A673 (cell line): Measurements from ENCODE around the gene KIF4A. TPM values are rescaled to one million over a fixed set of nuclear protein-coding genes. Genes with fewer than 3 reads are reported as not detected.
A peak's percentile ranks its signal among the peaks of the same experiment; 100 is the strongest.

ENCODE experiments used
- BruUV-seq: library from RNA; stranded (reverse); fragments of 400-500 nt; replicated peaks from 2 replicates; lab custom pipeline; 2021; lab: Mats Ljungman, UMichigan
- CTCF ChIA-PET: fragments of 300-600 bp; sonication (Branson Sonifier 250); formaldehyde crosslinking; loops from one replicate; lab custom pipeline; 2022; ENCODE audit warnings: antibody characterized with exemption; lab: Charles Lee
- POLR2A ChIA-PET: fragments of 300-600 bp; sonication (Branson Sonifier 250); formaldehyde crosslinking; loops from one replicate; lab custom pipeline; 2022; ENCODE audit warnings: antibody characterized with exemption; ENCODE audit not compliant: low non-redundant PET; lab: Charles Lee
- DNase-seq: peaks from one replicate; pipeline ENCODE4 v3.0.0-alpha.2; 2015; ENCODE audit warnings: low spot score
- H3K27ac ChIP-seq: fragments of 200-600 bp; sonication (generic); 2 replicates; pipeline ENCODE4 v1.5.1; 2016; ENCODE audit warnings: mixed run types, low read depth, mild to moderate bottlenecking, mixed read lengths, antibody characterized with exemption, low read length; ENCODE audit not compliant: poor library complexity, severe bottlenecking
- H3K27me3 ChIP-seq: fragments of 200-600 bp; sonication (generic); replicated peaks from 2 replicates; pipeline ENCODE4 v1.6.1; 2017; ENCODE audit warnings: mixed run types, low read depth, mild to moderate bottlenecking, mixed read lengths, antibody characterized with exemption, low read length; ENCODE audit not compliant: insufficient read depth, poor library complexity
- H3K36me3 ChIP-seq: fragments of 200-600 bp; sonication (generic); 2 replicates; pipeline ENCODE4 v1.6.1; 2016; ENCODE audit warnings: mixed run types, mild to moderate bottlenecking, mixed read lengths, antibody characterized with exemption, low read length; ENCODE audit not compliant: insufficient read depth, poor library complexity, severe bottlenecking
- H3K4me1 ChIP-seq: fragments of 200-600 bp; sonication (generic); 2 replicates; pipeline ENCODE4 v1.6.1; 2017; ENCODE audit warnings: mixed run types, mild to moderate bottlenecking, mixed read lengths, antibody characterized with exemption, low read length; ENCODE audit not compliant: insufficient read depth, poor library complexity, severe bottlenecking
- H3K4me3 ChIP-seq: fragments of 200-600 bp; sonication (generic); 2 replicates; pipeline ENCODE4 v1.5.1; 2016; ENCODE audit warnings: low read depth, mixed run types, mild to moderate bottlenecking, mixed read lengths, low read length; ENCODE audit not compliant: poor library complexity, severe bottlenecking
- H3K9me3 ChIP-seq: fragments of 200-600 bp; sonication (generic); 2 replicates; pipeline ENCODE4 v1.6.1; 2016; ENCODE audit warnings: mixed run types, low read depth, mild to moderate bottlenecking, mixed read lengths, antibody characterized with exemption, low read length; ENCODE audit not compliant: poor library complexity, severe bottlenecking
- EZH2 ChIP-seq: fragments of 200-600 bp; sonication (generic); IDR thresholded peaks from 2 replicates; pipeline ENCODE4 v1.6.1; 2017; ENCODE audit warnings: borderline replicate concordance, low read depth, mild to moderate bottlenecking, mixed read lengths, antibody characterized with exemption, low read length; ENCODE audit not compliant: poor library complexity, severe bottlenecking
- intact Hi-C: fragments of 100-400 bp; cut with micrococcal nuclease; formaldehyde crosslinking; loops from one replicate; pipeline ENCODE4 v1.10.0; 2022; ENCODE audit not compliant: unreplicated experiment
- total RNA-seq: library from RNA; stranded (reverse); gene quantifications from 2 replicates; pipeline ENCODE4 v1.2.3, GENCODE V29; 2021
- TF ChIP-seq, protein P1 (sequence below): fragments of 300-800, 200-600 bp; sonication (generic); conservative IDR thresholded peaks from 2 replicates; pipeline ENCODE4 v1.5.1; 2017; ENCODE audit warnings: low read depth, mild to moderate bottlenecking, antibody characterized with exemption, low read length, moderate library complexity, mixed read lengths

The KIF4A gene
- total RNA-seq, 1 experiment from 2014 or later, result 76.7 TPM

DNA sequence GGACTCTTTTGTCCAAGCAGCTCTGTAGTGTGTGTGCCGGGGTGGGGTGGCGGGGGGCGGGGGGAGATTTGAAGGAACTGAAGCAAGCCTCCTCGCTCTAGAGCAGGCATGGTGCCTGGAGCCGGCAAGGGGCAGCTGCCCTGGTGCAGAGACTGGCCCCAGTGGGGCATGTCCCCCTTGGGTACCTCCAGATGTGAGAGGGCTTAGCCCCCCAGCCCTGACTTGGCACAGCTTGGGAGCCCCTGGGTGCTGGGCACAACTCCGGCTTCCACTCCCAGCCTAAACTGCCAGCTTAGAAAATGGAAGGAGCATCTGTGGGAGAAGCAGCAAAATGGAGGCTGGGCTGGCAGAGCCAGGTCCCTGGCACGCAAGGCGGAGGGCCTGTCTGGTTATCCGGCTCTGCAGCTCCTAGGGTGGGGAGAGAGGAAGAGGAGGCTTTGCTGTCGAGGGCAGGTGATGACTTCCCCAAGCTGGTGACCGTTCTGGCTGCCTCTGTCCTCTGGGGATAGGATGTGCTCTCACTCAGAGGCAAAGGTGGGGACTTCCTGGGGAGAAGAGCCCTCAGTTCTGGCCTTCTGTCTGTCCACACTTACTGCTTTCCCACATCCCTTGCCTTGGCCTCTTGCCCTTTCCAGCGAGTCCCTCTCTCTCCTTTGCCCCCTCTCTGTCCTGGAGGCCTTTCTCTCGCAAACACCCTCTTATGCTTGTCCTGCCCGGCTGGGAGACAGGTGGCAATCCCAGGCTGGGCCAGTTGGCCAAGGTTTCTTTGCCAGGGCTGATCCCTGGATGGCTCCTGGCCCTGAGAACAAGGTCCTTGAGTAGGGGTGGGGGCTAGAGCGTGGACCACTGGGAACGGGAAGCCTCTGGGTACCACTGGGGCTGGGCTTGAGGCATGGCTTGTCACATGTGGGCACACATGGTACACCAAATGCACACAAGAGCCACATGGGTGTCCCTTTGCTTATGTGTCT lies 156.8 kb downstream of the KIF4A start:
- TF ChIP-seq EZH2, result no peak
- TF ChIP-seq, protein P1, sequence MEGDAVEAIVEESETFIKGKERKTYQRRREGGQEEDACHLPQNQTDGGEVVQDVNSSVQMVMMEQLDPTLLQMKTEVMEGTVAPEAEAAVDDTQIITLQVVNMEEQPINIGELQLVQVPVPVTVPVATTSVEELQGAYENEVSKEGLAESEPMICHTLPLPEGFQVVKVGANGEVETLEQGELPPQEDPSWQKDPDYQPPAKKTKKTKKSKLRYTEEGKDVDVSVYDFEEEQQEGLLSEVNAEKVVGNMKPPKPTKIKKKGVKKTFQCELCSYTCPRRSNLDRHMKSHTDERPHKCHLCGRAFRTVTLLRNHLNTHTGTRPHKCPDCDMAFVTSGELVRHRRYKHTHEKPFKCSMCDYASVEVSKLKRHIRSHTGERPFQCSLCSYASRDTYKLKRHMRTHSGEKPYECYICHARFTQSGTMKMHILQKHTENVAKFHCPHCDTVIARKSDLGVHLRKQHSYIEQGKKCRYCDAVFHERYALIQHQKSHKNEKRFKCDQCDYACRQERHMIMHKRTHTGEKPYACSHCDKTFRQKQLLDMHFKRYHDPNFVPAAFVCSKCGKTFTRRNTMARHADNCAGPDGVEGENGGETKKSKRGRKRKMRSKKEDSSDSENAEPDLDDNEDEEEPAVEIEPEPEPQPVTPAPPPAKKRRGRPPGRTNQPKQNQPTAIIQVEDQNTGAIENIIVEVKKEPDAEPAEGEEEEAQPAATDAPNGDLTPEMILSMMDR, result no peak
- Histone ChIP-seq H3K27me3 (peaks cover 41% of the 10 kb centered on the region), H3K4me3 (no peak overlapping the region), H3K27ac (no peak overlapping the region), H3K4me1 (no peaks in the 10 kb centered on the region), H3K9me3 (no peaks in the 10 kb centered on the region), H3K36me3 (no peaks in the 10 kb centered on the region)
- CTCF ChIA-PET, result no interaction called here
- no TSS peak for BruUV-seq
- no peak for DNase-seq
- POLR2A ChIA-PET, result interaction anchor here (0.6 kb wide), 1 partner anchor 27 kb away, joined by 4 read pairs; no protein-coding TSS in a partner anchor
- intact Hi-C loops, result no loop called here

DNA sequence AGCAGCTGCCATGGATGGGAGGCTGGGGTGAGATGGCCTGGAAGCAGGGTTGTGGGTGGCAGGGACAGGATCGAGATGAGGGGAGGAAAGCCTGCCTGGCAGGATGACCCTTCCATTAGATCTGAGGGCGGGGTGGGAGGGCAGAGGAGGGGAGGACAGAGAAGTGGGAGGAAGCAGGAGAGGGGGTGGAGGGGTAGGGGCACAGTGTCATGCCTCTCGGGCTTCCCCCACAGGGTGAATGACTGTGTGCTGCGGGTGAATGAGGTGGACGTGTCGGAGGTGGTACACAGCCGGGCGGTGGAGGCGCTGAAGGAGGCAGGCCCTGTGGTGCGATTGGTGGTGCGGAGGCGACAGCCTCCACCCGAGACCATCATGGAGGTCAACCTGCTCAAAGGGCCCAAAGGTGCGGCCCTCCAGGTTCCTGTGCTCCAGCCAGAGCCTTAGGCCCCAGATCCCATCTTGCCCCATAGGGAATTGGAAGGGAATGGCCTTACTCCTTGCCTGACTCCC lies 159.6 kb downstream of the KIF4A start:
- no peaks in the 10 kb centered on the region for H3K36me3 ChIP-seq
- DNase-seq, result no peak
- ChIA-PET CTCF (no interaction called here), POLR2A (no interaction called here)
- no peak for TF ChIP-seq EZH2
- TF ChIP-seq, protein P1, result no peak
- H3K4me1 ChIP-seq, result no peaks in the 10 kb centered on the region
- BruUV-seq, result no TSS peak
- peaks cover 17% of the 10 kb centered on the region for H3K27me3 ChIP-seq
- H3K9me3 ChIP-seq, result no peaks in the 10 kb centered on the region
- H3K4me3 ChIP-seq, result no peak overlapping the region
- H3K27ac ChIP-seq, result no peak overlapping the region
- intact Hi-C loops, result no loop called here

DNA sequence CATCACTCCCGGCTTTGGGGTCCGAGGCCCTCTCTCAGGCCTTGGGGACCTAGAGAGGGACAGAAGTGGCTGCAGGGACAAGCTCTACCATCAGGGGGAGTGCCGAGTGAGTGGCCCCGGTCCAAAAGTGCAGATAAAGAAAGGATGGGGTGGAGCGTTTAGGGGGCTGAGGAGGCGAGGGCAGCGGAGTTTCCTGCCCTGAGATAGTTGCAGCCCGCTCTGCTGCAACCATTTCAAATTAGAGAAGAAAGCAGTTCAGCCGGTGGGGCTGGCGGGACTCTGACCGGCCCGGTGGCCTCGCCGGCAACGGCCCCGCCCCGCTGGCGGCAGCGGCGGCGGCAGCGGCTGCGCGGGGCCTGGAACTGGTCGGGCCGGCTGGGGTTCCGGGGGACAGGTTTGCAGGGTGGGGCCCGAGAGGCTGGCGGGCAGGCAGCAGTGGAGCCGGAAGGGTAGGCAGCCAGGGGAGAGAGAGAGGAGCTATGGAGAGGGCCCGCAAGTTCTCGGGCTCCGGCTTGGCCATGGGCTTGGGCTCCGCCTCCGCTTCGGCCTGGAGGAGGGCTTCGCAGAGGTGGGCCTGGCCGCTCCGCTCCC lies 162.3 kb downstream of the KIF4A start:
- Histone ChIP-seq H3K36me3 (no peaks in the 10 kb centered on the region), H3K27me3 (no peaks in the 10 kb centered on the region), H3K27ac (no peak overlapping the region), H3K4me3 (peak overlapping the region; percentile 61), H3K4me1 (no peaks in the 10 kb centered on the region), H3K9me3 (no peaks in the 10 kb centered on the region)
- POLR2A ChIA-PET, result no interaction called here
- peak; percentile 57 for DNase-seq
- no peak for TF ChIP-seq EZH2
- TF ChIP-seq, protein P1, result peak; percentile 70
- CTCF ChIA-PET, result interaction anchor here (1.0 kb wide), 1 partner anchor 212 kb away, joined by 4 read pairs; no protein-coding TSS in a partner anchor
- no TSS peak for BruUV-seq
- intact Hi-C loops, result loop anchor here (5.0 kb wide), 2 partner anchors 310 to 515 kb away; no protein-coding TSS in a partner anchor
